WTC11 (cell line): ENCODE data around the gene STIMATE.

Experiments
- ATF3 ChIP-seq: sonication (generic); formaldehyde crosslinking; conservative IDR thresholded peaks from 2 replicates; pipeline ENCODE4 v1.8.1; 2022; ENCODE audit warnings: mild to moderate bottlenecking, missing genetic modification reagents
- CREM ChIP-seq: sonication (generic); formaldehyde crosslinking; IDR thresholded peaks from 2 replicates; pipeline ENCODE4 v1.8.1; 2022; ENCODE audit warnings: mild to moderate bottlenecking, missing genetic modification reagents, moderate library complexity
- CTCF ChIP-seq: fragments of 200-600 bp; IDR thresholded peaks from 2 replicates; pipeline ENCODE4 v1.8.0; 2022; ENCODE audit warnings: antibody characterized with exemption
- FOXJ3 ChIP-seq: sonication (generic); formaldehyde crosslinking; IDR thresholded peaks from 2 replicates; pipeline ENCODE4 v1.9.0; 2021; ENCODE audit warnings: missing genetic modification reagents, mild to moderate bottlenecking, borderline replicate concordance
- IRF2 ChIP-seq: sonication (generic); formaldehyde crosslinking; IDR thresholded peaks from 2 replicates; pipeline ENCODE4 v1.8.0; 2022; ENCODE audit warnings: low read depth, missing genetic modification reagents, borderline replicate concordance
- JUN ChIP-seq: sonication (generic); formaldehyde crosslinking; IDR thresholded peaks from 2 replicates; pipeline ENCODE4 v1.8.0; 2023; ENCODE audit warnings: mild to moderate bottlenecking, missing genetic modification reagents
- NFYB ChIP-seq: sonication (generic); formaldehyde crosslinking; conservative IDR thresholded peaks from 2 replicates; pipeline ENCODE4 v1.8.0; 2022; ENCODE audit warnings: low read depth, missing genetic modification reagents
- NR2C2 ChIP-seq: sonication (generic); formaldehyde crosslinking; IDR thresholded peaks from 2 replicates; pipeline ENCODE4 v1.8.0; 2022; ENCODE audit warnings: mild to moderate bottlenecking, missing genetic modification reagents
- PREB ChIP-seq: sonication (generic); formaldehyde crosslinking; IDR thresholded peaks from 2 replicates; pipeline ENCODE4 v1.8.1; 2022; ENCODE audit warnings: mild to moderate bottlenecking, missing genetic modification reagents, moderate library complexity, borderline replicate concordance
- ZBTB21 ChIP-seq: sonication (generic); formaldehyde crosslinking; IDR thresholded peaks from 2 replicates; pipeline ENCODE4 v1.8.1; 2023; ENCODE audit warnings: mild to moderate bottlenecking, missing genetic modification reagents, borderline replicate concordance
- ZNF219 ChIP-seq: sonication (generic); formaldehyde crosslinking; IDR thresholded peaks from 2 replicates; pipeline ENCODE4 v1.8.0; 2023; ENCODE audit warnings: missing genetic modification reagents, mild to moderate bottlenecking, borderline replicate concordance
- ZNF281 ChIP-seq: sonication (generic); formaldehyde crosslinking; IDR thresholded peaks from 2 replicates; pipeline ENCODE4 v1.8.0; 2023; ENCODE audit warnings: mild to moderate bottlenecking, missing genetic modification reagents
- ZNF317 ChIP-seq: sonication (generic); formaldehyde crosslinking; IDR thresholded peaks from 2 replicates; pipeline ENCODE4 v1.8.1; 2023; ENCODE audit warnings: low read depth, mild to moderate bottlenecking, moderate library complexity, missing genetic modification reagents, borderline replicate concordance

- TF ChIP-seq CREM = no peak
- TF ChIP-seq CTCF = no peak
- TF ChIP-seq ZBTB21 (CRISPR knock-in tag) = no peak
- TF ChIP-seq JUN (CRISPR knock-in tag) = no peak
- TF ChIP-seq IRF2 = no peak
- no peak for TF ChIP-seq ZNF219 (CRISPR knock-in tag)
- TF ChIP-seq ZNF317 (CRISPR knock-in tag) = no peak
- no peak for TF ChIP-seq ATF3 (CRISPR knock-in tag)
- TF ChIP-seq FOXJ3 (CRISPR knock-in tag) = no peak
- no peak for TF ChIP-seq ZNF281 (CRISPR knock-in tag)
- TF ChIP-seq NR2C2 (CRISPR knock-in tag) = no peak
- TF ChIP-seq NFYB = no peak
- no peak for TF ChIP-seq PREB (CRISPR knock-in tag)
These were observed 103.4 kb downstream of the STIMATE start for GRCh38 chr3:52793702-52794611.
